ENCODE data around the gene SDHB. TPM values are rescaled to one million over a fixed set of nuclear protein-coding genes. Genes with fewer than 3 reads are reported as not detected.

Gene SDHB
- total and polyA plus RNA-seq, 2 of the 8 experiments (the other 6 are each of a cell fraction or from before 2014, with no cell fraction given), result 84.0 to 98.7 TPM

GRCh38 chr1:16969651-16970050 lies 84.2 kb downstream of the SDHB start (continued):
- TF ChIP-seq, protein P1, sequence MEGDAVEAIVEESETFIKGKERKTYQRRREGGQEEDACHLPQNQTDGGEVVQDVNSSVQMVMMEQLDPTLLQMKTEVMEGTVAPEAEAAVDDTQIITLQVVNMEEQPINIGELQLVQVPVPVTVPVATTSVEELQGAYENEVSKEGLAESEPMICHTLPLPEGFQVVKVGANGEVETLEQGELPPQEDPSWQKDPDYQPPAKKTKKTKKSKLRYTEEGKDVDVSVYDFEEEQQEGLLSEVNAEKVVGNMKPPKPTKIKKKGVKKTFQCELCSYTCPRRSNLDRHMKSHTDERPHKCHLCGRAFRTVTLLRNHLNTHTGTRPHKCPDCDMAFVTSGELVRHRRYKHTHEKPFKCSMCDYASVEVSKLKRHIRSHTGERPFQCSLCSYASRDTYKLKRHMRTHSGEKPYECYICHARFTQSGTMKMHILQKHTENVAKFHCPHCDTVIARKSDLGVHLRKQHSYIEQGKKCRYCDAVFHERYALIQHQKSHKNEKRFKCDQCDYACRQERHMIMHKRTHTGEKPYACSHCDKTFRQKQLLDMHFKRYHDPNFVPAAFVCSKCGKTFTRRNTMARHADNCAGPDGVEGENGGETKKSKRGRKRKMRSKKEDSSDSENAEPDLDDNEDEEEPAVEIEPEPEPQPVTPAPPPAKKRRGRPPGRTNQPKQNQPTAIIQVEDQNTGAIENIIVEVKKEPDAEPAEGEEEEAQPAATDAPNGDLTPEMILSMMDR (IDR thresholded peaks at IDR 0.05; ENCODE audit: control extremely low read depth in 1 of 3, insufficient read depth in 1 of 3, low read depth in 1 of 3, low read length in 3 of 3), result no peak
- no peak for TF ChIP-seq PHF8 (conservative IDR thresholded peaks at IDR 0.05; ENCODE audit: low read depth, low read length)
- no peak for TF ChIP-seq JUN (IDR thresholded peaks at IDR 0.05; ENCODE audit: low read depth, low read length)
- TF ChIP-seq MAX (IDR thresholded peaks at IDR 0.05), result no peak
